Glutamatergic neuron (in vitro differentiated cells): Measurements from ENCODE around the gene SLC24A3. TPM values are rescaled to one million over a fixed set of nuclear protein-coding genes. Genes with fewer than 3 reads are reported as not detected.

Experiments used
- DNase-seq: peaks from one replicate; pipeline ENCODE4 v3.0.0; 2022
- H3K27ac Mint-ChIP-seq: one replicate; pipeline ENCODE4 v1.8.0; 2020; ENCODE audit warnings: mild to moderate bottlenecking, mixed read lengths, inconsistent platforms; ENCODE audit not compliant: unreplicated experiment
- H3K27me3 Mint-ChIP-seq: one replicate; pipeline ENCODE4 v1.8.0; 2020; ENCODE audit warnings: mild to moderate bottlenecking, moderate library complexity, mixed read lengths, inconsistent platforms; ENCODE audit not compliant: unreplicated experiment
- H3K36me3 Mint-ChIP-seq: one replicate; pipeline ENCODE4 v1.8.0; 2020; ENCODE audit warnings: mild to moderate bottlenecking, mixed read lengths, inconsistent platforms; ENCODE audit not compliant: unreplicated experiment
- H3K4me1 Mint-ChIP-seq: one replicate; pipeline ENCODE4 v1.8.0; 2020; ENCODE audit warnings: mild to moderate bottlenecking, low read depth, mixed read lengths, inconsistent platforms; ENCODE audit not compliant: unreplicated experiment
- H3K4me3 Mint-ChIP-seq: one replicate; pipeline ENCODE4 v1.8.0; 2020; ENCODE audit warnings: mild to moderate bottlenecking, mixed read lengths, inconsistent platforms; ENCODE audit not compliant: unreplicated experiment
- H3K9me3 Mint-ChIP-seq: one replicate; pipeline ENCODE4 v1.8.0; 2020; ENCODE audit warnings: mild to moderate bottlenecking, moderate library complexity, mixed read lengths, inconsistent platforms; ENCODE audit not compliant: unreplicated experiment
- total RNA-seq: library from RNA; stranded (reverse); fragmentation: NEBNext Ultra II Directional; extraction: Animal tissue kit (Norgen Biotek cat#: 25700); gene quantifications from one replicate; pipeline ENCODE4 v1.2.1, GENCODE V29; 2021; ENCODE audit not compliant: unreplicated experiment
- TF ChIP-seq, protein P1 (sequence below): fragments of 200-600 bp; sonication (generic); IDR thresholded peaks from one replicate; pipeline ENCODE4 v1.5.0; 2021; ENCODE audit not compliant: partially characterized antibody, unreplicated experiment

SLC24A3 gene
- total RNA-seq, 1 donor from 2014 or later: 9.7 TPM

DNA sequence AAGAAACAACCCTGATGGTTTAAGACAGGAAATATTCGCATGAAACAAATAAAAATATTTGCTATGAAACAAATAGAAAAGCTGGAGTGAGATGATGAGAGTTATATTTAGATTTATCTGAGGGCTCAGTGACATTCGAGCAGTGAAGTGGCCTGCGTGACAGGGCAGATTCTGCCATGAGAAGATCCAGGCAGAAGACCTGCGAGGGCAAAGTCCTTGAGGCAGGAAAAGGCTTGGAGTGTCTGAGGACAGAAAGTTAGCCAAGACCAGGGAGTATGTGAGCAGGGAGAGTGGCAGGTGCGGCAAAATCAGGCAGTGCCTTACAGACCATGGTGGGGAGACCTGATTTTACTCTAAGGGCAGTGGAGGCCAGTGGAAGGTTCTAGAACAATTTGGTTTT, 478.7 kb downstream of the SLC24A3 start:
- peaks cover 2% of the 10 kb centered on the region for H3K9me3 Mint-ChIP-seq
- peaks cover 19% of the 10 kb centered on the region for H3K4me1 Mint-ChIP-seq
- TF ChIP-seq, protein P1, sequence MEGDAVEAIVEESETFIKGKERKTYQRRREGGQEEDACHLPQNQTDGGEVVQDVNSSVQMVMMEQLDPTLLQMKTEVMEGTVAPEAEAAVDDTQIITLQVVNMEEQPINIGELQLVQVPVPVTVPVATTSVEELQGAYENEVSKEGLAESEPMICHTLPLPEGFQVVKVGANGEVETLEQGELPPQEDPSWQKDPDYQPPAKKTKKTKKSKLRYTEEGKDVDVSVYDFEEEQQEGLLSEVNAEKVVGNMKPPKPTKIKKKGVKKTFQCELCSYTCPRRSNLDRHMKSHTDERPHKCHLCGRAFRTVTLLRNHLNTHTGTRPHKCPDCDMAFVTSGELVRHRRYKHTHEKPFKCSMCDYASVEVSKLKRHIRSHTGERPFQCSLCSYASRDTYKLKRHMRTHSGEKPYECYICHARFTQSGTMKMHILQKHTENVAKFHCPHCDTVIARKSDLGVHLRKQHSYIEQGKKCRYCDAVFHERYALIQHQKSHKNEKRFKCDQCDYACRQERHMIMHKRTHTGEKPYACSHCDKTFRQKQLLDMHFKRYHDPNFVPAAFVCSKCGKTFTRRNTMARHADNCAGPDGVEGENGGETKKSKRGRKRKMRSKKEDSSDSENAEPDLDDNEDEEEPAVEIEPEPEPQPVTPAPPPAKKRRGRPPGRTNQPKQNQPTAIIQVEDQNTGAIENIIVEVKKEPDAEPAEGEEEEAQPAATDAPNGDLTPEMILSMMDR: no peak
- no peak overlapping the region for H3K27ac Mint-ChIP-seq
- peaks cover 3% of the 10 kb centered on the region for H3K27me3 Mint-ChIP-seq
- H3K4me3 Mint-ChIP-seq: no peak overlapping the region
- peaks cover 7% of the 10 kb centered on the region for H3K36me3 Mint-ChIP-seq
- DNase-seq: no peak

DNA sequence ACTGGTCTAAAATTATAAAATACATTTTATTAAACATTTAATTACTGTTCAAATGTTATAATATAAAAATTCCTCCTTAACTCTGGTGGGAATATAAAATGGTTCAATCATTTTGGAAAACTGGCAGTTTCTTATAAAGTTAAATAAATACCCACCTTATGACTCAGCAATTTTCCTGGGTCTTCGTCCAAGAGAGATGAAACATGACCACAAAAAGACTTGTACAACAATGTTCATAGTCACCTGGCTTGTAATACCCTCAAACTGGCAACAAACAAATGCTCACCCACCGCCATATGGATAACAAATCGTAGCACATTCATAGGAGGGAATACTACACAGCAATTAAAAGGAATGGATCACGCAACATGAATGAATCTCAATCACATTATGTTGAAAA, 479.7 kb downstream of the SLC24A3 start:
- Mint-ChIP-seq H3K4me1 (peaks cover 19% of the 10 kb centered on the region), H3K27ac (no peak overlapping the region), H3K9me3 (peaks cover 2% of the 10 kb centered on the region), H3K27me3 (peaks cover 3% of the 10 kb centered on the region), H3K4me3 (no peak overlapping the region), H3K36me3 (no peaks in the 10 kb centered on the region)
- TF ChIP-seq, protein P1: no peak
- no peak for DNase-seq

DNA sequence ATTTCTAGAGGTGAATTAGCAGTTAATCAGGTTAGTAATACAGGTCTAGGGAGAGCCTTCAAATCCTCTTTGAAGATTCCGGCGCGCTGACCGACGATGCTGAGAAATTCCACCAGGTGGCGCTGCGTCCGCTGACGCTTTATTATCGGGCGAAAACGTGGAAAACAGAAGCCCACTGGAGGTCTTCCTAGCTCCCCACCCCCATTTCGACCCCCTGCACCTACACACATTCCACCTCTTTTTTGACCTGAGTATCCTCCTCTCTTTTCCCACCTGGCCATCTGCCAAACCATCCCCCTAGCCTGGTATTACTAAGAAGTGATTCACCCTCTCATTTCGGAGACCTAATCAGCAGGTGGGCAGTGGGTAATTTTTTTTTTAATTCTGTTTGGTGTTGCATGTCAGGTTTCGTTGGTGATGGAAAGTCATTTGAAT, 480.3 kb downstream of the SLC24A3 start:
- DNase-seq: peak; percentile 82
- H3K27me3 Mint-ChIP-seq: peaks cover 3% of the 10 kb centered on the region
- H3K4me1 Mint-ChIP-seq: peaks cover 19% of the 10 kb centered on the region
- H3K4me3 Mint-ChIP-seq: no peak overlapping the region
- TF ChIP-seq, protein P1: peak; percentile 98
- no peak overlapping the region for H3K27ac Mint-ChIP-seq
- peaks cover 5% of the 10 kb centered on the region for H3K36me3 Mint-ChIP-seq
- peaks cover 2% of the 10 kb centered on the region for H3K9me3 Mint-ChIP-seq

DNA sequence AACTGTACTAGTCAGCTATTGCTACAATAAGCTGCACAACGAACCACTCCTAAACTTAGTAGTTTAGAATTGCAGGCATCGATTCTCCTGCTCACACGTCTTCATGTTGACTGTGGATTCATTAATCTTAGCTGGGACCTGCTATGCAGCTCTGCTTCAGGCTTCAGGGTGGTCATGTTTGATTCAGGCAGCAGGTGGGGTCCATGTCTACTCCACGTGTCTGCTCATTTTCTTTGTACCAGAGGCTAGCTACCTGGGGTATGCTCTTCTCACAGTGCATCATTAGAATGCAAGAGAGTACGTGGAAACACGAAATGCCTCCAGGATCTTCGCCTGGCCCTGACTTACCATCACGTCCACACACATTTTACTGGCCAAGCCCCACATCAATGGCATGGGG, 481.1 kb downstream of the SLC24A3 start:
- TF ChIP-seq, protein P1: no peak

DNA sequence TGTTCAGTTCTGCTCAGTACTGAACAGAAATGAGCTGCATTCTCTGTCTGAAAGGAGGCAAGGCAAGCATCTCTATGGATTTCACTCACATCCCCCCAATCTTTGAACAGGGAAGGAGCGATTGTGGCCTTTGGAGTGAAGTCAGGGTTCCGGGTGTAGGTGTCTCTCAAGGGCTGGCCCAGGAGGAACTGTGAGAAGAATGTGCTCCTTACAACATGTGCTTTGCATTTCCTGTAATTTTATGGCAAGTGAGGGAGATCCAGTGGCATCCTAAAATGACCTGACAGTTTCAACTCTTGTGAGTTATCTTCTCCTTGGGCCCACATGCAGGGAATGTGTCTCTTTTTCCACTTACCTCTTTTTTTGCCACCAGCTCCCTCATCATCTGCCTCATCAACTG, 482.6 kb downstream of the SLC24A3 start:
- DNase-seq: no peak
- Mint-ChIP-seq H3K27me3 (peaks cover 3% of the 10 kb centered on the region), H3K4me3 (no peak overlapping the region), H3K36me3 (peaks cover 10% of the 10 kb centered on the region), H3K4me1 (peaks cover 27% of the 10 kb centered on the region), H3K9me3 (peaks cover 2% of the 10 kb centered on the region), H3K27ac (peak overlapping the region; percentile 22)
- TF ChIP-seq, protein P1: no peak

More for the DNA sequence above, 481.1 kb downstream of the SLC24A3 start:
- Mint-ChIP-seq H3K4me3 (no peak overlapping the region), H3K9me3 (peaks cover 2% of the 10 kb centered on the region), H3K27me3 (peaks cover 3% of the 10 kb centered on the region), H3K36me3 (peaks cover 10% of the 10 kb centered on the region), H3K27ac (no peak overlapping the region), H3K4me1 (peaks cover 19% of the 10 kb centered on the region)
- no peak for DNase-seq
